Measurements from ENCODE around the gene ANKRD27.
"Not testable (repeated sequence)": the region's sequence is repeated elsewhere in the genome, so short reads cannot be mapped to it uniquely, and the experiment has no call there.

The ANKRD27 gene

DNA sequence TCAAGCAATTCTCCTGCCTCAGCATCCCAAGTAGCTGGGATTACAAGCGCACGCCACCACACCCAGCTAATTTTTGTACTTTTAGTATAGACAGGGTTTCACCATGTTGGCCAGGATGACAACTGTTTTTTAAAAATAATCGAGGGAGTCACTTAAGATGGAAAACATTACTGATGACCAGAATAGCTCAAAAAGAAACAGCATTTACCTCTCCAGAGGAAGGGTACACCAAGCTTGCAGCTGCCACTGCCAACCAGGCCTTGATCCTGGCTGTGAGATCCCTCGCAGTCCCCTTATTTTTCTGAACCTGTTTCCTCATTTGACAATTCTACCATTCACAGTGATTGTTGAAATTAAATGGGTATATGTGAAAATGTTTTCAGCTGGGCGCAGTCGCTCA lies 79.5 kb downstream of the ANKRD27 start:
- no peaks in the 10 kb centered on the region for H3K27me3 ChIP-seq (ENCODE audit: insufficient read depth, low read depth, severe bottlenecking)
- DNase-seq = no peak
- H3K9me3 ChIP-seq (ENCODE audit: severe bottlenecking) = no peaks in the 10 kb centered on the region
- TF ChIP-seq, protein P1, sequence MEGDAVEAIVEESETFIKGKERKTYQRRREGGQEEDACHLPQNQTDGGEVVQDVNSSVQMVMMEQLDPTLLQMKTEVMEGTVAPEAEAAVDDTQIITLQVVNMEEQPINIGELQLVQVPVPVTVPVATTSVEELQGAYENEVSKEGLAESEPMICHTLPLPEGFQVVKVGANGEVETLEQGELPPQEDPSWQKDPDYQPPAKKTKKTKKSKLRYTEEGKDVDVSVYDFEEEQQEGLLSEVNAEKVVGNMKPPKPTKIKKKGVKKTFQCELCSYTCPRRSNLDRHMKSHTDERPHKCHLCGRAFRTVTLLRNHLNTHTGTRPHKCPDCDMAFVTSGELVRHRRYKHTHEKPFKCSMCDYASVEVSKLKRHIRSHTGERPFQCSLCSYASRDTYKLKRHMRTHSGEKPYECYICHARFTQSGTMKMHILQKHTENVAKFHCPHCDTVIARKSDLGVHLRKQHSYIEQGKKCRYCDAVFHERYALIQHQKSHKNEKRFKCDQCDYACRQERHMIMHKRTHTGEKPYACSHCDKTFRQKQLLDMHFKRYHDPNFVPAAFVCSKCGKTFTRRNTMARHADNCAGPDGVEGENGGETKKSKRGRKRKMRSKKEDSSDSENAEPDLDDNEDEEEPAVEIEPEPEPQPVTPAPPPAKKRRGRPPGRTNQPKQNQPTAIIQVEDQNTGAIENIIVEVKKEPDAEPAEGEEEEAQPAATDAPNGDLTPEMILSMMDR (IDR thresholded peaks at IDR 0.05; ENCODE audit: low read depth, low read length) = no peak
- H3K36me3 ChIP-seq = peaks cover 55% of the 10 kb centered on the region
- H3K4me3 ChIP-seq (ENCODE audit: low read depth, low read length) = no peak overlapping the region
- no peak overlapping the region for H3K27ac ChIP-seq

DNA sequence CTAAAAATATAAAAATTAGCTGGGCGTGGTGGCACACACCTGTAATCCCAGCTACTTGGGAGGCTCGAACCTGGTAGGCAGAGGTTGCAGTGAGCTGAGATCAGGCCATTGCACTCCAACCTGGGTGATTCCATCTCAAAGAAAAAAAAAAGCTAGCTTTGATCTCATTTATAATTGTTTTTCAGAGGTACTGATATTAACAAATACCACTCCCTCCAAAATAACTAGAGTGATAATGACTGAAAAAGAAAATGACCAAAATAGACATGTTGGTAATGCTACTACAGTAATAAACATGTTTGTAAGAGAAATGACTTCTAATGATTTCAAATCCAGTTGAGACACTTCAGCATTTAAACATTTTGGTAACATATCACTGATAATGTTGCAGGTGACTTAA lies 81.0 kb downstream of the ANKRD27 start:
- no peak overlapping the region for H3K4me3 ChIP-seq (ENCODE audit: low read depth, low read length)
- H3K9me3 ChIP-seq (ENCODE audit: severe bottlenecking) = no peaks in the 10 kb centered on the region
- peaks cover 50% of the 10 kb centered on the region for H3K36me3 ChIP-seq
- no peaks in the 10 kb centered on the region for H3K27me3 ChIP-seq (ENCODE audit: insufficient read depth, low read depth, severe bottlenecking)
- DNase-seq = no peak
- H3K27ac ChIP-seq = no peak overlapping the region
- TF ChIP-seq, protein P1 (IDR thresholded peaks at IDR 0.05; ENCODE audit: low read depth, low read length) = no peak

DNA sequence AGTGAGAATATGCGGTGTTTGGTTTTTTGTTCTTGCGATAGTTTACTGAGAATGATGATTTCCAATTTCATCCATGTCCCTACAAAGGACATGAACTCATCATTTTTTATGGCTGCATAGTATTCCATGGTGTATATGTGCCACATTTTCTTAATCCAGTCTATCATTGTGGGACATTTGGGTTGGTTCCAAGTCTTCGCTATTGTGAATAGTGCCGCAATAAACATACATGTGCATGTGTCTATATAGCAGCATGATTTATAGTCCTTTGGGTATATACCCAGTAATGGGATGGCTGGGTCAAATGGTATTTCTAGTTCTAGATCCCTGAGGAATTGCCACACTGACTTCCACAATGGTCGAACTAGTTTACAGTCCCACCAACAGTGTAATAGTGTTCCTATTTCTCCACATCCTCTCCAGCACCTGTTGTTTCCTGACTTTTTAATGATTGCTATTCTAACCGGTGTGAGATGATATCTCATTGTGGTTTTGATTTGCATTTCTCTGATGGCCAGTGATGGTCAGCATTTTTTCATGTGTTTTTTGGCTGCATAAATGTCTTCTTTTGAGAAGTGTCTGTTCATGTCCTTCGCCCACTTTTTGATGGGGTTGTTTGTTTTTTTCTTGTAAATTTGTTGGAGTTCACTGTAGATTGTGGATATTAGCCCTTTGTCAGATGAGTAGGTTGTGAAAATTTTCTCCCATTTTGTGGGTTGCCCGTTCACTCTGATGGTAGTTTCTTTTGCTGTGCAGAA lies 87.1 kb downstream of the ANKRD27 start:
- not testable (repeated sequence) for H3K4me3 ChIP-seq (ENCODE audit: low read depth, low read length); H3K9me3 ChIP-seq (ENCODE audit: severe bottlenecking); H3K27me3 ChIP-seq (ENCODE audit: insufficient read depth, low read depth, severe bottlenecking); H3K27ac ChIP-seq; DNase-seq
- H3K36me3 ChIP-seq = peaks cover 52% of the 10 kb centered on the region

DNA sequence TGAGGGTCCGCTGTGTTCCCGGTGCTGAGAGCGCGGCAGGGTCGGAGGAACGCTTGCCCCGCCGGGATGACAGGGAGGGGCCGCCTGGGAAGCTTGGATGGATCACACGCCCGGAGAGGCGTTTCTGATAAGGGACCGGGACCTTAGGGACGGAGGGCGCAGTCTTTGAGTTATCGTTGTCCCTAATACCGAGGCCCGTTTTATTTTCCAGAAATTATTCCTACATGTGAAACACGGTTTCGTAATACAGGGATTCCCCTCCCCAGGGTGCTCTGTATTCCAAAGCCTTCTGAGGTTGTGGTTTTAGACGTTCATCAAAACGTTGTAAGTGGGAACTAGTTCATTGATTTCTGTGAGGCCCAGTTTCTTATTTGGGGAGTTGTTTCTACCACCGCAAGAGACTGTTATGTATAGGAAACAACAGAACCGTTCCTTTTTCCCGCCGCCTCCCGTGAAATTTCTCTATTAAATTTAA lies 93.2 kb downstream of the ANKRD27 start:
- Histone ChIP-seq H3K36me3 (peaks cover 42% of the 10 kb centered on the region), H3K27me3 (ENCODE audit: insufficient read depth, low read depth, severe bottlenecking) (no peaks in the 10 kb centered on the region), H3K4me3 (ENCODE audit: low read depth, low read length) (peak overlapping the region; percentile 97), H3K9me3 (ENCODE audit: severe bottlenecking) (no peaks in the 10 kb centered on the region), H3K27ac (peak overlapping the region; percentile 88)
- DNase-seq = peak; percentile 24
- TF ChIP-seq, protein P1 (IDR thresholded peaks at IDR 0.05; ENCODE audit: low read depth, low read length) = no peak

DNA sequence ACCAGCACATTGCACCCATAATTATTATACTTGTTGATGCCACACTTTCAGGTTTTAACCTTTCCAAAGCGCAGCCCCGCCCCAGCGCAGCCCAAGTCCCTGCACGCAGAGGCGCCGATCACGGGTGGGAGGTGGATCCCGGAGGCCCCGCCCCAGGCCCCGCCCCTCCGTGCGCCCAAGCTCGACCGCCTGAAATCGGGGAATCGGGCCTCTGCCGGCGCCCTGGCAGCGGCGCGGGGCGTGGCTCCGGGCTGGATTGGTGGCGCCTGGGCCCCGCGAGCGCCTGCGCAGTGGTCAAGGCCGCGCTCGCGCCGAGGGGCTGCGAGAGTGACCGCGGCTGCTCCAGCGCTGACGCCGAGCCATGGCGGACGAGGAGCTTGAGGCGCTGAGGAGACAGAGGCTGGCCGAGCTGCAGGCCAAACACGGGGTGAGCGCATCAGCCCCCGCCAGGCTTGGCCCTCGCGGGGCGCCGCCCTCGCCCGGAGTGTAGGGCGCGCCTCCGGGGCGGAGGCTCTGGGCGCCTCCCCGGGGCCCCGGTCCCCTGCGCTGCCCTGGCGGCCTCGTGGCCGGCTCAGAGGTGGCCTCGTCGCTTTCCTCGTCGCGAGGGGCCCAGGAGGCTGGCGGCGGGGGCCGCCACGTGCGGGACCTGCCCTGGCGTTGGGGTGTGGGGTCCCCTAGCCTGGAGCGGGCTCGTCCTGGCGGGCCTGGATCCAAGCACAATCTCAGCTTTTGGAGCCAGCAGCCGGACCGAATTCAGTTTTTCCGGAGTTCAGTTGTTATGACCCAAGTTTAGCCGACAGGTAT lies 93.9 kb downstream of the ANKRD27 start, which contains the start of gene PDCD5:
TSS of gene PDCD5 (plus strand) at position 290 of the 804 bp plus-strand sequence. CDS start at position 362, 72 bp downstream.
- H3K36me3 ChIP-seq = peaks cover 36% of the 10 kb centered on the region
- TF ChIP-seq, protein P1 (IDR thresholded peaks at IDR 0.05; ENCODE audit: low read depth, low read length) = no peak
- peak; percentile 96 for DNase-seq
- peak within 1 kb of the TSS; percentile 88 for H3K27ac ChIP-seq
- H3K9me3 ChIP-seq (ENCODE audit: severe bottlenecking) = no peaks in the 10 kb centered on the region
- H3K4me3 ChIP-seq (ENCODE audit: low read depth, low read length) = peak within 1 kb of the TSS; percentile 97
- H3K27me3 ChIP-seq (ENCODE audit: insufficient read depth, low read depth, severe bottlenecking) = no peaks in the 10 kb centered on the region

DNA sequence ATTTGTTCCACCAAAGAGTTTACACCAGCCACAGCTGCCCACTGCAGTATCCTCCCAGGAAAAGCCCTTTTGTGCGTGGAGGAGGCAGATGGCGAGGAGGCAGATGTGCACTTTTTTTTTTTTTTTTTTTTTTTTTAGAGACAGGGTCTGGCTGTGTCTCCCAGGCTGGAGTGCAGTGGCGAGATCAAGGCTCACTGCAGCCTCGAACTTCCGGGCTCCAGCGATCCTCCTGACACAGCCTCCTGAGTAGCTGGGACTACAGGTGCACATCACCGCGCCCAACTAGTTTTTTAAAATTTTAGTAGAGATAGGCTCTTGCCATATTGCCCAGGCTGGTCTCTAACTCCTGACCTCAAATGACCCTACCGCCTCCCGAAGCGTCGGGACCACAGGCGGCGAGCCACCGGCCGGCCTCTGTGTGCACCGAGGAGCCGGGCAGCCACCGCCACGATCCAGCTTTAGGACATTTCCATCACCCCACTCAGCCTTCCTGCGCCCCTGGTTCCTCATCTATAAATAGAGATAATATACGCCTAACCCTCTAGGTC lies 94.6 kb downstream of the ANKRD27 start:
- H3K27me3 ChIP-seq (ENCODE audit: insufficient read depth, low read depth, severe bottlenecking) = no peaks in the 10 kb centered on the region
- peaks cover 29% of the 10 kb centered on the region for H3K36me3 ChIP-seq
- H3K4me3 ChIP-seq (ENCODE audit: low read depth, low read length) = peak overlapping the region; percentile 61
- H3K9me3 ChIP-seq (ENCODE audit: severe bottlenecking) = no peaks in the 10 kb centered on the region
- TF ChIP-seq, protein P1 (IDR thresholded peaks at IDR 0.05; ENCODE audit: low read depth, low read length) = no peak
- DNase-seq = peak; percentile 13
- peak overlapping the region; percentile 37 for H3K27ac ChIP-seq

All from WERI-Rb-1 (cell line).